Pulmonary artery endothelial cell (primary cell): Measurements from ENCODE around the gene RNU6-1. TPM values are rescaled to one million over a fixed set of nuclear protein-coding genes. Genes with fewer than 3 reads are reported as not detected.

Experiments
- DNase-seq: peaks from one replicate; pipeline ENCODE4 v3.0.0-alpha.2; 2011; ENCODE audit warnings: low read depth, low spot score
- total RNA-seq: library from RNA; depleted of rRNA; stranded (reverse); fragments of >200 nt; gene quantifications from 2 replicates; pipeline ENCODE4 v1.2.3, GENCODE V29; 2014

RNU6-1 gene
- total RNA-seq: not detected in 2 replicates

GRCh38 chr15:67839929-67840748 lies at the start of gene RNU6-1:
RNU6-1 (minus strand) TSS chr15:67840045.
- peak; percentile 64 for DNase-seq

- no peak for DNase-seq
These were observed 47.9 kb upstream of the RNU6-1 start for GRCh38 chr15:67887776-67888175.

GRCh38 chr15:67885861-67886260 lies 46.0 kb upstream of the RNU6-1 start:
- DNase-seq: no peak

- no peak for DNase-seq
These were observed 45.3 kb upstream of the RNU6-1 start for GRCh38 chr15:67885175-67885523.

- DNase-seq: no peak
These were observed 44.8 kb upstream of the RNU6-1 start for GRCh38 chr15:67884514-67885174.

GRCh38 chr15:67884009-67884408 lies 44.2 kb upstream of the RNU6-1 start:
- DNase-seq: no peak

GRCh38 chr15:67883234-67883773 lies 43.5 kb upstream of the RNU6-1 start:
- no peak for DNase-seq

- DNase-seq: no peak
These were observed 42.8 kb upstream of the RNU6-1 start for GRCh38 chr15:67882487-67883233.

GRCh38 chr15:67880651-67881182 lies 40.9 kb upstream of the RNU6-1 start:
- no peak for DNase-seq

- no peak for DNase-seq
These were observed 39.7 kb upstream of the RNU6-1 start for GRCh38 chr15:67879440-67880129.

GRCh38 chr15:67878712-67879206 lies 38.9 kb upstream of the RNU6-1 start:
- DNase-seq: no peak

GRCh38 chr15:67873777-67874176 lies 33.9 kb upstream of the RNU6-1 start:
- no peak for DNase-seq

GRCh38 chr15:67870868-67871408 lies 31.1 kb upstream of the RNU6-1 start:
- no peak for DNase-seq

GRCh38 chr15:67869701-67870100 lies 29.9 kb upstream of the RNU6-1 start:
- DNase-seq: no peak

- no peak for DNase-seq
These were observed 25.9 kb upstream of the RNU6-1 start for GRCh38 chr15:67865766-67866165.

- no peak for DNase-seq
These were observed 25.5 kb upstream of the RNU6-1 start for GRCh38 chr15:67865331-67865730.

- no peak for DNase-seq
These were observed 23.7 kb upstream of the RNU6-1 start for GRCh38 chr15:67863442-67863987.

GRCh38 chr15:67862750-67863441 lies 23.1 kb upstream of the RNU6-1 start:
- no peak for DNase-seq

- DNase-seq: no peak
These were observed 22.1 kb upstream of the RNU6-1 start for GRCh38 chr15:67861983-67862382.
